Gastroesophageal sphincter (tissue), 3 donors: ENCODE data around the gene TCP1.

Source experiments
- POLR2A ChIP-seq, 2 donors: fragments of 450-650 bp; IDR thresholded peaks; one replicate each; pipeline ENCODE4 v1.6.1; 2017; ENCODE audit warnings: antibody characterized with exemption in 2 of 2, mild to moderate bottlenecking in 2 of 2, moderate library complexity in 1 of 2
- POLR2AphosphoS5 ChIP-seq: sonication (generic); formaldehyde crosslinking; IDR thresholded peaks from one replicate; pipeline ENCODE4 v1.6.1; 2017; ENCODE audit warnings: antibody characterized with exemption
- TF ChIP-seq, protein P1 (sequence below), 4 experiments: fragments of 200-600 bp in 2 of 4; fragments of 450-650 bp in 2 of 4; sonication (generic) in 1 of 4; IDR thresholded peaks; one replicate each; pipeline ENCODE4 v1.5.1; 2017 to 2019; ENCODE audit warnings: antibody characterized with exemption in 4 of 4, mild to moderate bottlenecking in 2 of 4, moderate library complexity in 2 of 4

DNA sequence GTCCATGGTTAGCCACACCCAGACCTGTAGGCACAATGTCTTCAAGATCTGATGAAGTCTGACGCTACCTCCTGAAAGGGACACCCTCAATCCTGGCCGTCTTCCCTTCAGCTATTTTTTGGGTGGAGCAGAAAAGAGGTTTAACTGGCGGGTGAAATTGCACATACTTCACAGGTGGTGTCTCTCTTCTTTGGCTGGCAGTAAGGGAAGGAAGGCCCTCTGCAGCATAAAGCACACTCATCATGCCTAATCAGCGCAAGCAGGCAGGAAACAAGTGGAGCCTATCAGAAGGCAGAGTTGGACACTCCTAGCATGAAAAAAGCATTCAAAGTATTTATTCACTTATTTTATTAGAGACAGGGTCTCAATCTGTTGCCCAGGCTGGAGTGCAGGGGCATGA is 43.5 kb upstream of the TCP1 start:
- TF ChIP-seq POLR2AphosphoS5 (no peak), POLR2A (IDR thresholded peaks at IDR 0.05) (no peak)
- TF ChIP-seq, protein P1, sequence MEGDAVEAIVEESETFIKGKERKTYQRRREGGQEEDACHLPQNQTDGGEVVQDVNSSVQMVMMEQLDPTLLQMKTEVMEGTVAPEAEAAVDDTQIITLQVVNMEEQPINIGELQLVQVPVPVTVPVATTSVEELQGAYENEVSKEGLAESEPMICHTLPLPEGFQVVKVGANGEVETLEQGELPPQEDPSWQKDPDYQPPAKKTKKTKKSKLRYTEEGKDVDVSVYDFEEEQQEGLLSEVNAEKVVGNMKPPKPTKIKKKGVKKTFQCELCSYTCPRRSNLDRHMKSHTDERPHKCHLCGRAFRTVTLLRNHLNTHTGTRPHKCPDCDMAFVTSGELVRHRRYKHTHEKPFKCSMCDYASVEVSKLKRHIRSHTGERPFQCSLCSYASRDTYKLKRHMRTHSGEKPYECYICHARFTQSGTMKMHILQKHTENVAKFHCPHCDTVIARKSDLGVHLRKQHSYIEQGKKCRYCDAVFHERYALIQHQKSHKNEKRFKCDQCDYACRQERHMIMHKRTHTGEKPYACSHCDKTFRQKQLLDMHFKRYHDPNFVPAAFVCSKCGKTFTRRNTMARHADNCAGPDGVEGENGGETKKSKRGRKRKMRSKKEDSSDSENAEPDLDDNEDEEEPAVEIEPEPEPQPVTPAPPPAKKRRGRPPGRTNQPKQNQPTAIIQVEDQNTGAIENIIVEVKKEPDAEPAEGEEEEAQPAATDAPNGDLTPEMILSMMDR (IDR thresholded peaks at IDR 0.05): no peak
